Activated CD8-positive, alpha-beta T cell treated with anti-CD3 and anti-CD28 coated beads, Interleukin-2, amount 10 ng/mL, durations not matched to agents 7 days and 5 days (primary cell): Measurements from ENCODE around the gene CSTF2T. TPM values are rescaled to one million over a fixed set of nuclear protein-coding genes. Genes with fewer than 3 reads are reported as not detected.
"Not testable (repeated sequence)": the region's sequence is repeated elsewhere in the genome, so short reads cannot be mapped to it uniquely, and the experiment has no call there.

Source experiments
- ATAC-seq: fragments of 150-1000 bp; cut with Tn5 transposase; one replicate; pipeline ENCODE4 v1.10.0; 2021; ENCODE audit warnings: moderate library complexity
- CTCF ChIA-PET: fragments of 350-600 bp; sonication (Branson Sonifier 250); formaldehyde crosslinking; loops from one replicate; lab custom pipeline; 2021; ENCODE audit warnings: antibody characterized with exemption; lab: Charles Lee
- POLR2A ChIA-PET: fragments of 350-600 bp; sonication (Branson Sonifier 250); formaldehyde crosslinking; loops from one replicate; lab custom pipeline; 2021; ENCODE audit warnings: antibody characterized with exemption; lab: Charles Lee
- DNase-seq: peaks from one replicate; pipeline ENCODE4 v3.0.0-alpha.2; 2020
- H3K27ac Mint-ChIP-seq: one replicate; pipeline ENCODE4 v1.8.0; 2021; ENCODE audit warnings: mild to moderate bottlenecking, mixed read lengths
- H3K27me3 Mint-ChIP-seq: one replicate; pipeline ENCODE4 v1.8.0; 2021; ENCODE audit warnings: low read depth, mixed read lengths
- H3K36me3 Mint-ChIP-seq: one replicate; pipeline ENCODE4 v1.8.0; 2021; ENCODE audit warnings: low read depth, mixed read lengths
- H3K4me1 Mint-ChIP-seq: one replicate; pipeline ENCODE4 v1.8.0; 2021; ENCODE audit warnings: low read depth, mixed read lengths
- H3K4me3 Mint-ChIP-seq: one replicate; pipeline ENCODE4 v1.8.0; 2021; ENCODE audit warnings: mild to moderate bottlenecking, mixed read lengths
- H3K9me3 Mint-ChIP-seq: one replicate; pipeline ENCODE4 v1.8.0; 2022; ENCODE audit warnings: mixed read lengths; ENCODE audit not compliant: insufficient read depth
- total RNA-seq, 2 experiments: library from RNA; stranded (reverse); gene quantifications; one replicate each; pipeline ENCODE4 v1.2.3, GENCODE V29; 2021

Gene CSTF2T
- total RNA-seq, 2 experiments from 2014 or later, result 30.3 to 32.1 TPM

- peaks cover 27% of the 10 kb centered on the region for H3K4me1 Mint-ChIP-seq
- CTCF ChIA-PET, result no interaction called here
- H3K4me3 Mint-ChIP-seq, result no peak overlapping the region
- ATAC-seq (no peak), DNase-seq (no peak)
- POLR2A ChIA-PET, result no interaction called here
- H3K27me3 Mint-ChIP-seq, result no peaks in the 10 kb centered on the region
- H3K27ac Mint-ChIP-seq, result no peak overlapping the region
- peaks cover 39% of the 10 kb centered on the region for H3K36me3 Mint-ChIP-seq
- no peaks in the 10 kb centered on the region for H3K9me3 Mint-ChIP-seq
Observed at GRCh38 chr10:51694086-51694768, 5.2 kb downstream of the CSTF2T start.

GRCh38 chr10:51691135-51691534, 8.3 kb downstream of the CSTF2T start:
- ATAC-seq (no peak), DNase-seq (no peak)
- ChIA-PET POLR2A (no interaction called here), CTCF (no interaction called here)
- H3K27me3 Mint-ChIP-seq, result peaks cover 2% of the 10 kb centered on the region
- H3K9me3 Mint-ChIP-seq, result no peaks in the 10 kb centered on the region
- H3K4me3 Mint-ChIP-seq, result no peak overlapping the region
- H3K36me3 Mint-ChIP-seq, result peaks cover 12% of the 10 kb centered on the region
- peaks cover 3% of the 10 kb centered on the region for H3K4me1 Mint-ChIP-seq
- no peak overlapping the region for H3K27ac Mint-ChIP-seq

GRCh38 chr10:51689536-51689935, 9.9 kb downstream of the CSTF2T start:
- Mint-ChIP-seq H3K27ac (no peak overlapping the region), H3K9me3 (no peaks in the 10 kb centered on the region), H3K27me3 (peaks cover 3% of the 10 kb centered on the region), H3K4me3 (no peak overlapping the region), H3K36me3 (no peaks in the 10 kb centered on the region), H3K4me1 (no peaks in the 10 kb centered on the region)
- DNase-seq, result no peak
- no peak for ATAC-seq
- CTCF ChIA-PET, result no interaction called here
- POLR2A ChIA-PET, result no interaction called here

- POLR2A ChIA-PET, H3K4me3 Mint-ChIP-seq, CTCF ChIA-PET, H3K4me1 Mint-ChIP-seq, H3K9me3 Mint-ChIP-seq, H3K27me3 Mint-ChIP-seq, DNase-seq, H3K36me3 Mint-ChIP-seq, H3K27ac Mint-ChIP-seq, ATAC-seq: not testable (repeated sequence)
Observed at GRCh38 chr10:51688826-51689225, 10.6 kb downstream of the CSTF2T start.

GRCh38 chr10:51687296-51687695, 12.1 kb downstream of the CSTF2T start:
- no peak overlapping the region for H3K27ac Mint-ChIP-seq
- POLR2A ChIA-PET, result no interaction called here
- CTCF ChIA-PET, result no interaction called here
- no peak overlapping the region for H3K4me3 Mint-ChIP-seq
- no peaks in the 10 kb centered on the region for H3K36me3 Mint-ChIP-seq
- H3K9me3 Mint-ChIP-seq, result no peaks in the 10 kb centered on the region
- H3K4me1 Mint-ChIP-seq, result no peaks in the 10 kb centered on the region
- DNase-seq (no peak), ATAC-seq (no peak)
- peaks cover 5% of the 10 kb centered on the region for H3K27me3 Mint-ChIP-seq

- H3K9me3 Mint-ChIP-seq, result no peaks in the 10 kb centered on the region
- ATAC-seq (no peak), DNase-seq (no peak)
- H3K36me3 Mint-ChIP-seq, result no peaks in the 10 kb centered on the region
- no peak overlapping the region for H3K4me3 Mint-ChIP-seq
- ChIA-PET CTCF (no interaction called here), POLR2A (no interaction called here)
- no peak overlapping the region for H3K27ac Mint-ChIP-seq
- peaks cover 8% of the 10 kb centered on the region for H3K27me3 Mint-ChIP-seq
- H3K4me1 Mint-ChIP-seq, result no peaks in the 10 kb centered on the region
Observed at GRCh38 chr10:51685768-51686167, 13.6 kb downstream of the CSTF2T start.

- ChIA-PET POLR2A (no interaction called here), CTCF (no interaction called here)
- Mint-ChIP-seq H3K4me3 (no peak overlapping the region), H3K27me3 (peaks cover 15% of the 10 kb centered on the region), H3K9me3 (no peaks in the 10 kb centered on the region), H3K27ac (no peak overlapping the region), H3K4me1 (no peaks in the 10 kb centered on the region), H3K36me3 (no peaks in the 10 kb centered on the region)
- no peak for ATAC-seq
- no peak for DNase-seq
Observed at GRCh38 chr10:51683031-51683691, 16.2 kb downstream of the CSTF2T start.

- CTCF ChIA-PET, result no interaction called here
- no peaks in the 10 kb centered on the region for H3K36me3 Mint-ChIP-seq
Observed at GRCh38 chr10:51679841-51680240, 19.6 kb downstream of the CSTF2T start.

GRCh38 chr10:51675088-51675487, 24.3 kb downstream of the CSTF2T start:
- Mint-ChIP-seq H3K27me3 (peaks cover 12% of the 10 kb centered on the region), H3K36me3 (no peaks in the 10 kb centered on the region), H3K27ac (no peak overlapping the region), H3K4me3 (no peak overlapping the region), H3K9me3 (no peaks in the 10 kb centered on the region), H3K4me1 (no peaks in the 10 kb centered on the region)
- ATAC-seq (no peak), DNase-seq (no peak)
- POLR2A ChIA-PET, result no interaction called here
- CTCF ChIA-PET, result no interaction called here

More at GRCh38 chr10:51679841-51680240, 19.6 kb downstream of the CSTF2T start:
- ATAC-seq (no peak), DNase-seq (no peak)
- POLR2A ChIA-PET, result no interaction called here
- no peak overlapping the region for H3K4me3 Mint-ChIP-seq
- H3K4me1 Mint-ChIP-seq, result no peaks in the 10 kb centered on the region
- no peaks in the 10 kb centered on the region for H3K9me3 Mint-ChIP-seq
- H3K27me3 Mint-ChIP-seq, result peaks cover 20% of the 10 kb centered on the region
- no peak overlapping the region for H3K27ac Mint-ChIP-seq

- CTCF ChIA-PET, result interaction anchor here (0.6 kb wide), 1 partner anchor 72 kb away, joined by 3 read pairs; no protein-coding TSS in a partner anchor
- POLR2A ChIA-PET, result no interaction called here
- H3K9me3 Mint-ChIP-seq, result no peaks in the 10 kb centered on the region
- DNase-seq (no peak), ATAC-seq (no peak)
- H3K4me1 Mint-ChIP-seq, result no peaks in the 10 kb centered on the region
- peaks cover 2% of the 10 kb centered on the region for H3K27me3 Mint-ChIP-seq
- no peaks in the 10 kb centered on the region for H3K36me3 Mint-ChIP-seq
- H3K27ac Mint-ChIP-seq, result no peak overlapping the region
- H3K4me3 Mint-ChIP-seq, result no peak overlapping the region
Observed at GRCh38 chr10:51672039-51672535, 27.3 kb downstream of the CSTF2T start.

GRCh38 chr10:51669041-51669440, 30.4 kb downstream of the CSTF2T start:
- POLR2A ChIA-PET, result no interaction called here

GRCh38 chr10:51668336-51668689, 31.1 kb downstream of the CSTF2T start:
- ATAC-seq (no peak), DNase-seq (no peak)
- no peaks in the 10 kb centered on the region for H3K4me1 Mint-ChIP-seq
- no peaks in the 10 kb centered on the region for H3K36me3 Mint-ChIP-seq
- POLR2A ChIA-PET, result no interaction called here
- CTCF ChIA-PET, result no interaction called here
- H3K9me3 Mint-ChIP-seq, result no peaks in the 10 kb centered on the region
- no peak overlapping the region for H3K27ac Mint-ChIP-seq
- H3K4me3 Mint-ChIP-seq, result no peak overlapping the region
- H3K27me3 Mint-ChIP-seq, result no peaks in the 10 kb centered on the region

More at GRCh38 chr10:51669041-51669440, 30.4 kb downstream of the CSTF2T start:
- Mint-ChIP-seq H3K36me3 (no peaks in the 10 kb centered on the region), H3K9me3 (no peaks in the 10 kb centered on the region), H3K4me1 (no peaks in the 10 kb centered on the region), H3K27me3 (no peaks in the 10 kb centered on the region), H3K4me3 (no peak overlapping the region), H3K27ac (no peak overlapping the region)
- CTCF ChIA-PET, result no interaction called here
- ATAC-seq (no peak), DNase-seq (no peak)
